Esophagus mucosa (tissue), 1 donor: Measurements from ENCODE around the gene ADGRD2. TPM values are rescaled to one million over a fixed set of nuclear protein-coding genes. Genes with fewer than 3 reads are reported as not detected.
A peak's percentile ranks its signal among the peaks of the same experiment; 100 is the strongest.
"Not testable (repeated sequence)": the region's sequence is repeated elsewhere in the genome, so short reads cannot be mapped to it uniquely, and the experiment has no call there.

Source experiments
- ATAC-seq: fragments of 200-7000 bp; cut with Tn5 transposase; one replicate; pipeline ENCODE4 v1.9.1; 2020
- total RNA-seq: library from RNA; stranded (reverse); gene quantifications from one replicate; pipeline ENCODE4 v1.2.4, GENCODE V29; 2023
- donor health status: DM: yes; HTN: yes; CAD: no.

Gene ADGRD2
- total RNA-seq, result 0.08 TPM

DNA sequence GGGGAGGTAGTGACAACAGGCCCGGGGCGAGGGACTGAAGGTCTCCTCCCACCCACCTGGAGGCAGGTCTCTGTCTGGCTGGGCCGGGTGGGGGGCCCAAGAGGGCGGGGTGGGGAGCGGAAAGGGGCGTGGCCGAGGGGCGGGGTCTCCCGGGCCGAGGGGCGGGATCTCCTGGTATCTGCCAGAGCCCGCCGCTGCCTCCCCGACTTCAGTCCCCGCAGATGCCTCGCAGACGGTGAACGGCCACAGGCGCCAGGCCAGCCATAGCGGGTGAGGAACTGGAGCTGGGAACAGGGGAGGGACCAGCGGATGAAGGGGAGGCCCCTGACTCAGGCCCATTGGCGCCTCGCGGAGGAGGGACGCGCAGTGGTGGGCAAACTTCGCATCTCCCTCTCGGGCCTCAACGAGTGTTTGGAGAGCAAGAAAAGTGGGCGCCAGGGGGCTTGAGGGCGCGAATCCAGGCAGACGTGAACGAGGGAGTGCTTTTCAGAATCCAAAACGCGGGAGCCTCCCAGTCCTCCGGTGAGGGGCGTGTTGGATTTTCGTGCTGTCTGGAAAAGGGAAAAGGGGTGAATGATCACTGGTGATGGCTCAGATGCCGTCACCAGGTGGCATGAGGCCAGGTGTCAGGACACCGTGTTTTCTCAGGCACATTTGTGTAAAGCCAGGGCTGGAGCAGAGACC, at the start of gene ADGRD2:
Gene ADGRD2 (plus strand): TSS at position 211 of the 684 bp plus-strand sequence. CDS start 1,216 bp downstream, outside the sequence.
- no peak for ATAC-seq

DNA sequence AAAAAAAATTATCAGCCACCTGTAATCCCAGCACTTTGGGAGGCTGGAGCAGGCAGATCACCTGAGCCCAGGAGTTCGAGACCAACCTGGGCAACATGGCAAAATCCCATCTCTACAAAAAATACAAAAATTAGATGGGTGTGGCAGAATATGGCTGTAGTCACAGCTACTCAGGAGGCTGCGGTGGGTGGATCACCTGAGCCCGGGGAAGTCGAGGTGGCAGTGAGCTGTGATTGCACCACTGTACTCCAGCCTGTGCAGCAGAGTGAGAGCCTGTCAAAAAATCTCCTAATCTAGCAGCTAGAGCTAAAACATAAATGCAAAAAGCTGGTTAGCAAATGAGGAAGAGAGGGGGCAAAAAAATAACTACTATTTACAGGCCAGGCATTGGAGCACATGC, 47.0 kb upstream of the ADGRD2 start:
- ATAC-seq, result no peak

DNA sequence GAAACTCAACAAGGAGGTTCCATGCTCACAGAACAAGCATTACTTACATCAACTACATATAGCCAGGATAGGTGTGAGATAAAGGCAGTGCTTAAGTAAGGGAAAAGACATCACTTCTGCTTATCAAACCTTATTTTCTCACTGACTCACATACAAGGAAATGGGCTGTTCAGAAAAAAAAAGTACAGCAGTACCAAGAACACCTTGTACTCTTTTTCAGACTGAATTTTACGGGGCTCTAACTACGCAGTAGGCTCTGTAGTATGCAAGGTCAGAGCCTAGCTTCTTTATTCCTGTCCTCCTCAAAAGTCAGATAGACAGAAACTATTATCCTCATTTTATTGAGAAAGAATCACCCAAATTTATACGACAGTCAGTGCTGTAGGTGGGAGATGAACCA, 40.8 kb upstream of the ADGRD2 start:
- no peak for ATAC-seq

DNA sequence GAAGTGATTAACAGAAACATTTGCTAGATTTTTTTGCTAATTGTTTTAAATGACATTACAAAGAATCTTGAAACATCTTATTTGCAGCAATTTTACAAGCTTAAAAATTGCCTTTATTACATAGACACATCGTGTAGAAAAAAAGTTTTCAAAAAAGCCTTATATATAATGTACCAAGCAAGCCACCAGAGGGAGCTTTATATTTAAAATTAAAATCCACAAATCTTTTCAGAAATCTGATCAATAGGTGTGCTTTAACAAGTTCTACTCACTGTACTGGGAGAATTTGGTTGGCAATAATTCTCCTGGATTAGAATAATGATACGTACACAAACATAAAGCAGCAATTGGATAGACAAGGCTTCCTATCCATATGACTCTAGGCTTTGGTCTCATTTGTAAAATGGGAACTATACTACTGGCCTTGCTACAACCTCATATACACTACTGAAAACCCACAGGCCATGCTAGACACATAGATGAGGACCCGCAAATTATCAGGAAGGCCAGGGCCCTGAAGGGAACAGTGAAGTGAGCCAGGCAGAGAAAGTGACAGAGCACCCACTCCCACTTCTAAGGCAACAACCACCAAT, 39.8 kb upstream of the ADGRD2 start:
- no peak for ATAC-seq

DNA sequence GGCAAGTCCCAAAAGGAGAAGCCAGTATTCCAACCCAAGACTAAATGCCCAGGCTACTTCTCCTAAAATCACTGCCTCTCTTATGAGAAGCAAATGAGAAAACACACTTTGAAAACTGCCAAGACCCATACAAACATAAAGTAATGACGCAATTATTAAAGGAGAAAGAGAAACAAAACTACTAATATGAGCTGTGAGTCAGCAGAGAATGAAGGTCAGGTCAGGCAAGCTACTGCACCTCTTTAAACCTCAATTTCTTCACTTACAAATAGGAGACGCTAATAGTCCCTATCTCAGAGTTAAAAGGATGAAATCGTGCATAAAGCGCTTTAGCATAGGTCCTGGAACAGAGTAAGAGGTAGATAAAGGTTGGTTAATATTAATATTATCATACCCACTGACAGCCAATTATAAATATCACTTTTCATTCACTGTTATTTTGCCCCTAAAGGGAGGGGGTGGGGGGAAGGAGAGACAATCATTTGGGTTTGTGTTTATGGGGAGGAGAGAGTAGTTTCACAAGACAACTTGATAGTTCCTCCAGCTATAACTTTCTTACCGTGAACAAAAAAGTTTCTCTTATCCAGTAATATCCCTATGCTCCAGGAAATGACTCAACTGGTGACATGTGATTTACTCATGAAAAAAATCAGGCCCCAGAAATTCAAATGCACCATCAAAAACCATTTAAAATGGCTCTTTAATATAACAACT, 38.6 kb upstream of the ADGRD2 start:
- ATAC-seq, result no peak

DNA sequence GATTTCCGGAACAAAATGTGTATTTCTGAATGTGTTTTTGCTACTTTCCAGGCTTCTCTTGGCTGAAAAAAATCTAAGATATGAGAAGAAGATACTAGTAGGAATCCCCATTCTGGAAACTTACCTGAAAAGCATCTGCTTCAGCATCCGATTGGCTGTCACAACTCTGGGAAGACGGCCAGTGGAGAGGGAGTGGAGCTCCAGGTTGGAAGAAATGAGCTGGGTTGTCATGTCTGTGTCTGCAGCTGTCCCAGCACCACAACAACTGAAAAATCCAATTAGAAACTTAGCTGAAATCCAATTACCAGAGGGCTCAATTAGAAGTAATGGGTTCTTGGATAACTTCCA, 38.0 kb upstream of the ADGRD2 start:
- ATAC-seq, result no peak

GRCh38 chr9:124414612-124415011, 35.6 kb upstream of the ADGRD2 start:
- ATAC-seq, result no peak

- peak; percentile 95 for ATAC-seq
These were observed 35.0 kb upstream of the ADGRD2 start, which contains the start of gene PSMB7 for GRCh38 chr9:124415102-124415851. Gene PSMB7, minus strand, starts transcription at chr9:124415442. Its CDS starts 17 bp downstream, at chr9:124415425.

GRCh38 chr9:124415852-124416484, 34.3 kb upstream of the ADGRD2 start:
- no peak for ATAC-seq

GRCh38 chr9:124419832-124420489, 30.3 kb upstream of the ADGRD2 start:
- ATAC-seq, result no peak

DNA sequence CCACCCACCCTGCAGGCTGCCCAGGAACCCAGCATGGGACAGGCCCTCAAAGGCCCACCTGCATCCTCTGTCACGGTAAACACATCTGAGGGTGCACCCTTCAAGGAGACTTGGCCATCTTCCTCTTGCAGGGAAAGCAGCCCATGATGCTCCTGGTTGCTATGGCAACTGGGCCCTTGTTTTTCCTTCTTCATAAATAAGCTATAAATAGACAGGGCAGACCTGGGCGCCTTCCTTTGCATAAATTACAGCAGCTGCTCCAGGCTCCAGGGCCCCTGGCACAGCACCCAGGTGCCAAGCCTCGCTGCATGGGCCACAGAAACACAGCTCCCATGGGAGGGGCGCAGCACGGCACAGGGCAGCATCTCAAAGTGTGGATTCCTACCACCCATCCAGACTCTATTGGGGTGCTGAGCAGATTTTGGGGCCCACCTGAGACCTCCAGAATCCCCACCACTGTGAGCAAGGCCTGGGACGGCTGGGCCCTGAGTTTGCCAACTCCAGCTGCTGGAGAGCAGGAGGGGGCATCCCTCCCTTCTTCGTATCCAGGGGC, 29.2 kb upstream of the ADGRD2 start:
- ATAC-seq, result no peak

GRCh38 chr9:124423155-124423554, 27.1 kb upstream of the ADGRD2 start:
- ATAC-seq, result no peak

DNA sequence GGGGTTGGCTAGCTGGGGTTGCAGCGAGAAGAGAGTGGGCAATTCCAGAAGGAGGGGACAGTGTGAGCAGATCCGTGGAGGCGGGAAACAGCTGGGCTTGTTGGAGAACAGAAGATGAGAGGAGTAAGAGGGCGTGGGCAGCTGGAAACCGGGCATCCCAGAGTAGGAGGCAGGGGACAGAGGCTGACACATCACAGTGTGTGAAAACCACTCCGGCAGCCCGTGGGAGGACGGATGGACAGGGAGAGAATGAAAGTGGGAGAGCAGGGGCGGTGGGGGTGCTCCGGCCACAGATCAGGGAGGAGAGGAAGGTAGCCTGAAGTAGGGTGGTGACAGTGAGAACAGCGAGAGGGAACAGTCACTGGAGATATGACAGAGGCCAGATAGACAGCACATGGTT, 26.7 kb upstream of the ADGRD2 start:
- no peak for ATAC-seq

GRCh38 chr9:124425733-124426132, 24.5 kb upstream of the ADGRD2 start:
- ATAC-seq, result not testable (repeated sequence)

DNA sequence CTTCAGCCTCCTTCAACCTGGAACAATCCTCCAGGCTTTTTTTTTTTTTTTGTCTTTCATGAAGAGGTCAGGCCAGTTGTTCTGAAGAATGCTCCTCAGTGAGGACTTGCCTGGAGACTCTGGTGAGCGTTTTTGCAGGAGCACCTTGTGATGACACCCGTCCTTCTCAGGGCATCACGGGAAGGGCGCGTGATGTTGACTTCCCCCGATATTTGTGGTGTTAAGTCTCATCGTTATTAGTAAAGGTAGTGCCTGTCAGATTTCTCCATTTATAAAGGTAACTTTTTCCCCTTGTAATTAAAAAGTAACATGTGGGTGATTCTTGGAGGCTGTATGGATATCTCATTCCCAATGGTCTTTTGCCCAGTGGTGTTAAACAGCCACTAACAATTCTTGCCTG, 23.9 kb upstream of the ADGRD2 start:
- no peak for ATAC-seq

DNA sequence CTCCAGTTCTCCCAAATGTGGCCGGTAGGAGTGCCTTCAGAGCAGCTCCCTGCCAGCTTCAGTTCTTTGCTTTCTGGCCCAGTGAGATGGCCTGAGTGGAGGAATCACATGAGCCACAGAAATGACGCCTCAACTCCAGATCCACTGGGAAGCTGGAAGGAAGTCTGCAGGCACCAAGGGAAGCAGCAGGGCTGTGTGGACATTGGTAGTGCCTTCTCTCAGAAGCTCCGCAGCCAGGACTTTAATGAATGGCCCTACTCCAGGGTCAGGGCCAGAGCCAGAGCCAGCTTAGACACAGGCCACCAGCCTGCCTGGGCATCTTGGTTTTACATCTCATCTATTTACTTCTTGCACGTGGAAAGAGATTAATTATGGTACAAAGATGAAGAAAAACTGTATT, 23.0 kb upstream of the ADGRD2 start:
- no peak for ATAC-seq

DNA sequence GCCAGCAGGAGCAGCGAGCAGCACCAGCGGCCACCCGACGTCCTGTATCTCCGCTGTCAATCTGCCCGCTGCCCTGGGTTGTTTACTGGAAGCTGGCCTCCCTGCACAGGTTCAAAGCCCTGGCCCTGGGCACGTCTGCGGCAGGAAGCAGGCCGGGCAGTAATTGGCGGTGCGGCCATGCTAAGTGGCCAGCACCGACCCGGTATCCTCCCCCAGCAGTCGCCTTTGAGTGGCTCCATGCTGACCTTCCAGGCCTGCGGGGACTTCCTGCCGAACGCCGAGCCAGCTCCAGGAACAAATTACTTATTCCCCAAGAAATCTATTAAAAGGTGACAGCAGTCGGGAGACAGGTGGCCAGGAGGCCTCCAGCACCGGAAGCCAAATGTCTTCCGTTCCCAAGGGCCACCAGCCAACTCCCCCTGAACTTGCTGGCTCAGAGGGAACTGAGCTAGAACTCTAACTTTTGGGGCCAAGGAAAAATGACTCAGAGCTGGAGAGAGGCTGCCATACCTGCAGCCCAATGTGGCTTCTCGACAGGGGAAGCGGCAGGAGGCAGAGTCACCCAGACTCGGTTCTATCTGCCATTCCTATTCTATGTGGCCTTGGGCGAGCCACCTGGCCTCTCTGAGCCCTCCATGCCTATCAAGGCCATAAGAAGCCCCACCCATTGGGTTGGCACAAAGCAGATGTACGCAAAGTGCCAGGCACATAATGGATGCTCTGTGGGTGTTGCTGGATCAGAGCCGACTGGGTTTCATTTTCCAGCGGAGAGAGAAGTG, 21.3 kb upstream of the ADGRD2 start:
- no peak for ATAC-seq

GRCh38 chr9:124429530-124429867, 20.8 kb upstream of the ADGRD2 start:
- ATAC-seq, result no peak

DNA sequence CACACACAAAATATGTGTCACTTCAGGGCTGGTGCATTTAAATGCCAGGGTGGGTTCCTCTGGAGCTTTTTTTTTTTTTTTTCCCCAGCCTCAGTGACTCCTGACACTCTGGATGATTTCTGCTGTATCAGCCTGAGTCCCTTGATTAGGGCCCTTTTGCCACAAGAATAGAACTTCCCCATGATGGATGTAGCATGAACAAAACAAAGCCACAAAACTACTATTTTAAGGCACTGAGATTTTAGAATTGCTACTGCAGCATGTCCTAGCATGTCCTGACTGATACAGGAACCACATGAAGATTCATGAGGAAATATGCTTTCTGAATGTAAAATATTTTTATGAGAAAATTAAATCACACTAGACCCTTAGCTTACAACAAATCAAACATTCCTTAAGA, 13.9 kb upstream of the ADGRD2 start:
- no peak for ATAC-seq

DNA sequence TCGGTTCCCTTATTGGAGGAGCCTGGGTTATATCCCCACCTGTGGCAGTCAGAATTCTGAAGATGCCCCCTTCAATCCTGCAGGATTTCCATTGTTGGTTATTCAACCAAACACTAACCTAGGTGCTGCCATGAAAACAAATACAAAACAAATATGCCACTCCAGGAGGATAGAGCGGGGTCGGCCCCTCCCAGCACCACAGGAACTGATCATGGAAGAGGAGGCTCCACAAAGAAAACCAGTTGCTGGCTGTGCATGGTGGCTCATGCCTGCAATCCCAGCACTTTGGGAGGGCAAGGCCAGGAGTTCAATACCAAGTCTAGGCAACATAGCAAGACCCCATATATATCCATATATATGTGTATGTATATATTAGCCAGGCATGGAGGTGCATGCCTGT, 13.2 kb upstream of the ADGRD2 start:
- no peak for ATAC-seq

- no peak for ATAC-seq
These were observed 12.2 kb upstream of the ADGRD2 start for GRCh38 chr9:124438091-124438490.
